Measurements from ENCODE around the gene TMEM109.

Gene TMEM109

GRCh38 chr11:60873533-60873932 lies 40.4 kb upstream of the TMEM109 start:
- no peak for TF ChIP-seq CTCF (IDR thresholded peaks at IDR 0.05; ENCODE audit: low read depth, low read length, missing control alignments)
- no peak for DNase-seq (ENCODE audit: extremely low read depth, low read depth)
- H3K4me3 ChIP-seq (replicated peaks; ENCODE audit: low read depth, low read length): no peak overlapping the region

GRCh38 chr11:60874421-60875365 lies 39.3 kb upstream of the TMEM109 start:
- DNase-seq (ENCODE audit: extremely low read depth, low read depth): no peak
- no peak for TF ChIP-seq CTCF (IDR thresholded peaks at IDR 0.05; ENCODE audit: low read depth, low read length, missing control alignments)
- H3K4me3 ChIP-seq (replicated peaks; ENCODE audit: low read depth, low read length): no peak overlapping the region

- no peak overlapping the region for H3K4me3 ChIP-seq (replicated peaks; ENCODE audit: low read depth, low read length)
- no peak for DNase-seq (ENCODE audit: extremely low read depth, low read depth)
- no peak for TF ChIP-seq CTCF (IDR thresholded peaks at IDR 0.05; ENCODE audit: low read depth, low read length, missing control alignments)
Measured at GRCh38 chr11:60875366-60876167, 38.4 kb upstream of the TMEM109 start.

- DNase-seq (ENCODE audit: extremely low read depth, low read depth): no peak
- H3K4me3 ChIP-seq (replicated peaks; ENCODE audit: low read depth, low read length): no peak overlapping the region
- no peak for TF ChIP-seq CTCF (IDR thresholded peaks at IDR 0.05; ENCODE audit: low read depth, low read length, missing control alignments)
Measured at GRCh38 chr11:60876168-60876485, 37.8 kb upstream of the TMEM109 start.

- H3K4me3 ChIP-seq (replicated peaks; ENCODE audit: low read depth, low read length): no peak overlapping the region
- no peak for DNase-seq (ENCODE audit: extremely low read depth, low read depth)
- no peak for TF ChIP-seq CTCF (IDR thresholded peaks at IDR 0.05; ENCODE audit: low read depth, low read length, missing control alignments)
Measured at GRCh38 chr11:60878245-60879101, 35.5 kb upstream of the TMEM109 start.

- no peak for DNase-seq (ENCODE audit: extremely low read depth, low read depth)
- no peak for TF ChIP-seq CTCF (IDR thresholded peaks at IDR 0.05; ENCODE audit: low read depth, low read length, missing control alignments)
- no peak overlapping the region for H3K4me3 ChIP-seq (replicated peaks; ENCODE audit: low read depth, low read length)
Measured at GRCh38 chr11:60879104-60879503, 34.9 kb upstream of the TMEM109 start.

All from HFF-Myc (cell line).